Right lobe of liver (tissue), 6 donors: ENCODE results near the gene PRR5. TPM values are rescaled to one million over a fixed set of nuclear protein-coding genes. Genes with fewer than 3 reads are reported as not detected.

Experiments used
- ATAC-seq, 4 donors: fragments of 200-7000 bp; cut with Tn5 transposase; one replicate each; pipeline ENCODE4 v1.9.1; 2020; ENCODE audit warnings: mild to moderate bottlenecking in 4 of 4, moderate library complexity in 4 of 4
- DNase-seq, 3 donors: peaks; one replicate each; pipeline ENCODE4 v3.0.0-alpha.2; 2020
- H3K27ac ChIP-seq, 3 donors: fragments of 200-600 bp; one replicate each; pipeline ENCODE4 v1.8.0; 2022
- H3K27me3 ChIP-seq, 2 donors: fragments of 200-600 bp; one replicate each; pipeline ENCODE4 v1.8.0; 2022
- H3K36me3 ChIP-seq, 4 donors: fragments of 200-600 bp; sonication (generic) in 1 of 4; one replicate each; pipeline versions ENCODE4 v1.5.1 to v1.8.0; 2017 to 2022; ENCODE audit warnings: control low read depth in 1 of 4
- H3K4me1 ChIP-seq, 4 donors: fragments of 200-600 bp; sonication (generic) in 1 of 4; one replicate each; pipeline versions ENCODE4 v1.5.1 to v1.8.0; 2017 to 2022; ENCODE audit warnings: control low read depth in 1 of 4
- H3K4me3 ChIP-seq, 3 donors: fragments of 200-600 bp; one replicate each; pipeline ENCODE4 v1.8.0; 2022
- H3K9me3 ChIP-seq, 4 donors: fragments of 200-600 bp; sonication (generic) in 1 of 4; one replicate each; pipeline versions ENCODE4 v1.5.1 to v1.8.0; 2017 to 2022; ENCODE audit warnings: control low read depth in 1 of 4
- CTCF ChIP-seq, 4 donors: fragments of 200-600 bp in 3 of 4; fragments of 450-650 bp in 1 of 4; IDR thresholded peaks; one replicate each; pipeline versions ENCODE4 v1.5.1 to v1.8.0; 2016 to 2022; ENCODE audit warnings: antibody characterized with exemption in 4 of 4, mild to moderate bottlenecking in 2 of 4
- POLR2A ChIP-seq: fragments of 450-650 bp; IDR thresholded peaks from one replicate; pipeline ENCODE4 v1.6.1; 2017; ENCODE audit warnings: antibody characterized with exemption, mild to moderate bottlenecking
- WGBS: methylation state at CpG from one replicate; pipeline ENCODE4 v1.1.6; 2018; ENCODE audit warnings: low coverage, low lambda C conversion rate; ENCODE audit not compliant: insufficient coverage; ENCODE audit errors: missing lambda C conversion rate; 5-methylcytosine and 5-hydroxymethylcytosine counted together
- intact Hi-C, 2 donors: fragments of 100-400 bp; cut with DNase I; formaldehyde crosslinking; loops; one replicate each; pipeline versions ENCODE4 v1.11.2 to v1.14.1; 2022
- total RNA-seq, 6 experiments: library from RNA; depleted of rRNA in 2 of 6; stranded (reverse); fragments of >200 nt in 2 of 6; fragmentation: NEBNext Ultra II Directional in 3 of 6; extraction: Animal tissue kit (Norgen Biotek cat#: 25700) in 3 of 6; gene quantifications; one replicate each; pipeline versions ENCODE4 v1.1.0 to v1.2.4, GENCODE V29; 2016 to 2023
- donor health status: DM: no; HTN: yes; CAD: no.
- donor health status: DM: no; HTN: no; CAD: no.
- donor health status: DM: no; HTN: no; CAD: no.
- donor health status: DM: no; HTN: yes; CAD: no.
- donor health status: DM: no; HTN: yes; CAD: no.

PRR5 gene
- total RNA-seq, 6 experiments from 2014 or later, result 14.1 to 25.3 (median 20.2) TPM

DNA sequence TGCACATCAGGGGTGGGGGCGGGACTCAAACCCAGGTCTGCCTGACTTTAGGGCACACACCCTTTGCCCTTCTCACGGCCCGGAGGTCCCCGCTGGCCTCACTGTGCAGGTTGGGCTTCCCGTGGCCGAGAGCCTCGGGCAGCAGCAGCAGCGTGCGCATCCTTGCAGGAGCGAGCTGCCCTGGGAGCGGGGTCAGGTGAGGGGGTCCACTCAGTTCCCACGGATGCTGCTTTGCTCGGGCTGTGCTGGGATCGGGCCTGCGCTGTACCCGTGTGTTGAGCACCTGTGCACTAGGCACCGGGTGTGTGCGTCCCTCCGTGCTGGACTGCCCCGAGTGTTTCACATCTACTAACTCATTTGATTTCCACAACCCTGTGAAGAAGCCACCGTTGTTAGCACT, 25.1 kb downstream of the PRR5 start:
- Histone ChIP-seq H3K27me3 (no peaks in the 10 kb centered on the region), H3K27ac (no peak overlapping the region), H3K4me3 (no peak overlapping the region), H3K4me1 (peaks cover 0 to 3% (median 0%) of the 10 kb centered on the region in 4 donors), H3K9me3 (no peaks in the 10 kb centered on the region), H3K36me3 (peaks cover 0 to 11% (median 3%) of the 10 kb centered on the region in 4 donors)
- intact Hi-C loops, result no loop called here
- no CpG with 5 or more reads among the region's 21 CpGs for WGBS
- DNase-seq (peak; percentile 15 to 40 (median 37)), ATAC-seq (no peak)
- TF ChIP-seq POLR2A (no peak), CTCF (IDR thresholded peaks at IDR 0.05) (no peak)

- peaks cover 0 to 11% (median 3%) of the 10 kb centered on the region in 4 donors for H3K36me3 ChIP-seq
These were observed 25.7 kb downstream of the PRR5 start for GRCh38 chr22:44727709-44728108.

GRCh38 chr22:44728761-44729324, 26.8 kb downstream of the PRR5 start:
- H3K36me3 ChIP-seq, result peaks cover 0 to 11% (median 3%) of the 10 kb centered on the region in 4 donors
- intact Hi-C loops, result no loop called here
- H3K27ac ChIP-seq, result peak overlapping the region in 1 of 3 donors; percentile 10
- 82% methylated on average over 10 of the region's 21 CpGs for whole genome bisulfite sequencing
- peak; percentile 20 to 58 (median 47) for DNase-seq
- no peaks in the 10 kb centered on the region for H3K27me3 ChIP-seq
- no peaks in the 10 kb centered on the region for H3K9me3 ChIP-seq
- peaks cover 0 to 3% (median 0%) of the 10 kb centered on the region in 4 donors for H3K4me1 ChIP-seq
- no peak for TF ChIP-seq POLR2A
- no peak for TF ChIP-seq CTCF (IDR thresholded peaks at IDR 0.05)
- H3K4me3 ChIP-seq, result no peak overlapping the region
- ATAC-seq, result peak in 2 of 4 donors; percentile 5 to 6

More at GRCh38 chr22:44727709-44728108, 25.7 kb downstream of the PRR5 start:
- 93% methylated on average over 3 of the region's 13 CpGs for WGBS
- ATAC-seq (no peak), DNase-seq (peak; percentile 12 to 39 (median 37))
- intact Hi-C loops, result no loop called here
- Histone ChIP-seq H3K4me1 (peaks cover 0 to 3% (median 0%) of the 10 kb centered on the region in 4 donors), H3K27me3 (no peaks in the 10 kb centered on the region), H3K27ac (no peak overlapping the region), H3K4me3 (no peak overlapping the region), H3K9me3 (no peaks in the 10 kb centered on the region)
- no peak for TF ChIP-seq POLR2A
- no peak for TF ChIP-seq CTCF (IDR thresholded peaks at IDR 0.05)

GRCh38 chr22:44729391-44730021, 27.5 kb downstream of the PRR5 start:
- peak overlapping the region in 1 of 3 donors; percentile 10 for H3K27ac ChIP-seq
- no peak overlapping the region for H3K4me3 ChIP-seq
- 70% methylated on average over 4 of the region's 39 CpGs for WGBS
- no peaks in the 10 kb centered on the region for H3K9me3 ChIP-seq
- H3K36me3 ChIP-seq, result peaks cover 0 to 11% (median 3%) of the 10 kb centered on the region in 4 donors
- peak in 3 of 4 donors; percentile 13 to 26 (median 26) for ATAC-seq
- H3K27me3 ChIP-seq, result no peaks in the 10 kb centered on the region
- H3K4me1 ChIP-seq, result peaks cover 0 to 3% (median 0%) of the 10 kb centered on the region in 4 donors
- TF ChIP-seq CTCF (IDR thresholded peaks at IDR 0.05), result peak in 1 of 4 donors; percentile 5
- TF ChIP-seq POLR2A, result no peak
- DNase-seq, result peak; percentile 37 to 57 (median 45)
- intact Hi-C loops, result no loop called here
